Measurements from ENCODE around the gene ACTL10.

DNA sequence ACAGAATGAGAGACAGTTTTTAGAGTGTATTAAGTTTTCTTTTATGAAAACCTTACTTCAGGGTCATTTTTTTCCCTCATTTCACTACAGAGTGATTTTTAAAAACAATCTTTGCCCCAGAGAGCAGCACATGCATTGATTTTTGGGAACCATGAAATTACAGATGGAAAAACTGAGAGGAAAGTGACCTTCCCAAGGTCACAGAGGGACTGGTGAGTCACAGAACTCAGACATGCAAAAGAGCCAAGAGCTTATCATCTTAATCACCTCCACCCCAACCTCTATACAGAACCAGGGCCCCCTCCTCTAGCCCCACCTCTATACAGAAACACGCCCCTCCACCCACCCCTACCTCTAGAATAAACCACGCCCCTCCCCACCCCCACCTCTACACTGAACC is 42.7 kb downstream of the ACTL10 start:
- TF ChIP-seq POLR2A (IDR thresholded peaks at IDR 0.05; ENCODE audit: low read length): no peak
- TF ChIP-seq, protein P1, sequence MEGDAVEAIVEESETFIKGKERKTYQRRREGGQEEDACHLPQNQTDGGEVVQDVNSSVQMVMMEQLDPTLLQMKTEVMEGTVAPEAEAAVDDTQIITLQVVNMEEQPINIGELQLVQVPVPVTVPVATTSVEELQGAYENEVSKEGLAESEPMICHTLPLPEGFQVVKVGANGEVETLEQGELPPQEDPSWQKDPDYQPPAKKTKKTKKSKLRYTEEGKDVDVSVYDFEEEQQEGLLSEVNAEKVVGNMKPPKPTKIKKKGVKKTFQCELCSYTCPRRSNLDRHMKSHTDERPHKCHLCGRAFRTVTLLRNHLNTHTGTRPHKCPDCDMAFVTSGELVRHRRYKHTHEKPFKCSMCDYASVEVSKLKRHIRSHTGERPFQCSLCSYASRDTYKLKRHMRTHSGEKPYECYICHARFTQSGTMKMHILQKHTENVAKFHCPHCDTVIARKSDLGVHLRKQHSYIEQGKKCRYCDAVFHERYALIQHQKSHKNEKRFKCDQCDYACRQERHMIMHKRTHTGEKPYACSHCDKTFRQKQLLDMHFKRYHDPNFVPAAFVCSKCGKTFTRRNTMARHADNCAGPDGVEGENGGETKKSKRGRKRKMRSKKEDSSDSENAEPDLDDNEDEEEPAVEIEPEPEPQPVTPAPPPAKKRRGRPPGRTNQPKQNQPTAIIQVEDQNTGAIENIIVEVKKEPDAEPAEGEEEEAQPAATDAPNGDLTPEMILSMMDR (IDR thresholded peaks at IDR 0.05): no peak
- no peak for TF ChIP-seq HMGXB4 (CRISPR knock-in tag; IDR thresholded peaks at IDR 0.05; ENCODE audit: borderline replicate concordance)
- TF ChIP-seq MAZ (IDR thresholded peaks at IDR 0.05; ENCODE audit: borderline replicate concordance, low read depth, low read length): no peak
- TF ChIP-seq SREBF2 (IDR thresholded peaks at IDR 0.05): no peak
- TF ChIP-seq POLR2AphosphoS2 (conservative IDR thresholded peaks at IDR 0.05; ENCODE audit: low read length): no peak
- TF ChIP-seq CEBPB (IDR thresholded peaks at IDR 0.05): no peak
- TF ChIP-seq MAFK (IDR thresholded peaks at IDR 0.05; ENCODE audit: partially characterized antibody): no peak
- TF ChIP-seq NR3C1 (IDR thresholded peaks at IDR 0.05): no peak
- TF ChIP-seq JUNB (IDR thresholded peaks at IDR 0.05): no peak
- TF ChIP-seq RARB (CRISPR knock-in tag; IDR thresholded peaks at IDR 0.05): no peak
- TF ChIP-seq RFX5 (IDR thresholded peaks at IDR 0.05): no peak

All from A549 (cell line).